Ovary (tissue), 9 donors: Measurements from ENCODE around the gene CD8B. TPM values are rescaled to one million over a fixed set of nuclear protein-coding genes. Genes with fewer than 3 reads are reported as not detected.

ENCODE experiments used
- DNase-seq, 5 donors: peaks; one replicate each; pipeline ENCODE4 v3.0.0-alpha.2; 2019 to 2020
- H3K27ac ChIP-seq, 2 donors: fragments of 200-600 bp; one replicate each; pipeline versions ENCODE4 v1.5.1 to v1.8.0; 2019 to 2022
- H3K27me3 ChIP-seq: fragments of 200-600 bp; one replicate; pipeline ENCODE4 v1.8.0; 2022
- H3K36me3 ChIP-seq: fragments of 200-600 bp; sonication (generic); one replicate; pipeline ENCODE4 v1.5.1; 2019
- H3K4me1 ChIP-seq: one replicate; pipeline ENCODE4 v1.8.1; 2013; ENCODE audit warnings: mild to moderate bottlenecking, moderate library complexity; ENCODE audit not compliant: insufficient read depth
- H3K4me3 ChIP-seq: fragments of 200-600 bp; sonication (generic); one replicate; pipeline ENCODE4 v1.5.1; 2017
- H3K9me3 ChIP-seq, 2 donors: fragments of 200-600 bp in 1 of 2; sonication (generic) in 1 of 2; one replicate each; pipeline versions ENCODE4 v1.5.1 to v1.8.1; 2013 to 2019; ENCODE audit warnings: mild to moderate bottlenecking in 1 of 2, moderate library complexity in 1 of 2
- CTCF ChIP-seq, 3 donors: fragments of 450-650 bp in 2 of 3; fragments of 200-600 bp in 1 of 3; IDR thresholded peaks; one replicate each; pipeline versions ENCODE4 v1.5.1 to v1.8.0; 2016 to 2022; ENCODE audit warnings: antibody characterized with exemption in 3 of 3, mild to moderate bottlenecking in 1 of 3
- EP300 ChIP-seq: sonication (generic); formaldehyde crosslinking; IDR thresholded peaks from one replicate; pipeline ENCODE4 v1.6.1; 2017; ENCODE audit warnings: antibody characterized with exemption
- POLR2A ChIP-seq: fragments of 450-650 bp; IDR thresholded peaks from one replicate; pipeline ENCODE4 v1.6.1; 2017; ENCODE audit warnings: antibody characterized with exemption, mild to moderate bottlenecking, moderate library complexity
- WGBS, 3 donors: extraction: QIAGEN DNeasy Blood & Tissue Kit in 1 of 3; methylation state at CpG; one replicate each; pipeline versions ENCODE4 v1.1.5 to v1.1.7; 2013 to 2017; 5-methylcytosine and 5-hydroxymethylcytosine counted together
- intact Hi-C, 4 donors: fragments of 100-400 bp; cut with DNase I; formaldehyde crosslinking; loops; one replicate each; pipeline versions ENCODE4 v1.11.0 to v1.15.1; 2022 to 2023
- polyA plus RNA-seq, 2 donors: library from polyadenylated mRNA; stranded (reverse); fragments of 200-250 nt in 1 of 2; fragments of 350-450 nt in 1 of 2; fragmentation: Illumina TruSeq in 1 of 2; extraction: RNeasy Lipid Tissue Mini Kit (QIAGEN cat#74804) in 1 of 2; gene quantifications; one replicate each; pipeline ENCODE4 v1.2.3, GENCODE V29; 2013 to 2014
- total RNA-seq, 7 donors: library from RNA; depleted of rRNA in 2 of 7; stranded (reverse); fragments of >200 nt in 2 of 7; fragmentation: NEBNext Ultra II Directional in 3 of 7; extraction: Animal tissue kit (Norgen Biotek cat#: 25700) in 3 of 7; gene quantifications; one replicate each; pipeline versions ENCODE4 v1.1.0 to v1.2.4, GENCODE V29; 2016 to 2023
- donor health status: DM: no; HTN: no; CAD: no; lungs with moderate emphysema.
- donor health status: DM: no; HTN: no; CAD: no.
- donor health status: Bipolar disorder and iron deficiency.
- donor health status: DM: yes; HTN: yes; CAD: no.
- donor health status: DM: no; HTN: no; CAD: no.
- donor health status: DM: yes; HTN: yes; CAD: no.

The CD8B gene
- total and polyA plus RNA-seq, 9 donors: 0.22 to 3.2 (median 0.50) TPM; not detected in 1

- Histone ChIP-seq H3K4me3 (no peak overlapping the region), H3K36me3 (no peaks in the 10 kb centered on the region), H3K27ac (no peak overlapping the region), H3K9me3 (no peaks in the 10 kb centered on the region), H3K4me1 (peaks cover 5% of the 10 kb centered on the region), H3K27me3 (peaks cover 4% of the 10 kb centered on the region)
- no peak for TF ChIP-seq CTCF (IDR thresholded peaks at IDR 0.05)
- no peak for TF ChIP-seq POLR2A
- TF ChIP-seq EP300: no peak
- intact Hi-C loops: no loop called here
- WGBS, 3 donors: 38 to 49% (median 42%) methylated on average over 7 of the region's 7 CpGs
- DNase-seq: no peak
These were observed 70.1 kb downstream of the CD8B start for GRCh38 chr2:86791573-86791972.

GRCh38 chr2:86790676-86791572 is 70.8 kb downstream of the CD8B start, which contains the start of gene CD8A:
Gene CD8A (minus strand): TSS chr2:86790913. CDS start chr2:86790825, 88 bp downstream.
- Histone ChIP-seq H3K36me3 (no peaks in the 10 kb centered on the region), H3K4me3 (no peak within 1 kb of the TSS), H3K9me3 (no peaks in the 10 kb centered on the region), H3K27ac (no peak within 1 kb of the TSS), H3K4me1 (peaks cover 5% of the 10 kb centered on the region), H3K27me3 (peaks cover 4% of the 10 kb centered on the region)
- WGBS, 3 donors: 2 to 3% (median 2%) methylated on average over 43 to 57 of the region's 57 CpGs
- TF ChIP-seq EP300: no peak
- DNase-seq: no peak
- intact Hi-C loops: no loop called here

- Histone ChIP-seq H3K4me3 (no peak overlapping the region), H3K9me3 (no peaks in the 10 kb centered on the region), H3K27me3 (peaks cover 4% of the 10 kb centered on the region), H3K4me1 (peaks cover 5% of the 10 kb centered on the region), H3K27ac (no peak overlapping the region), H3K36me3 (no peaks in the 10 kb centered on the region)
- DNase-seq: no peak
- no peak for TF ChIP-seq EP300
- no peak for TF ChIP-seq POLR2A
- no peak for TF ChIP-seq CTCF (IDR thresholded peaks at IDR 0.05)
- WGBS, 3 donors: 3 to 11% (median 9%) methylated on average over 36 to 40 of the region's 40 CpGs
- intact Hi-C loops: no loop called here
These were observed 71.5 kb downstream of the CD8B start for GRCh38 chr2:86790134-86790675.

- H3K4me3 ChIP-seq: no peak overlapping the region
- intact Hi-C loops: no loop called here
- TF ChIP-seq CTCF (IDR thresholded peaks at IDR 0.05) (no peak), EP300 (no peak), POLR2A (no peak)
- no peaks in the 10 kb centered on the region for H3K9me3 ChIP-seq
- no peak for DNase-seq
- H3K36me3 ChIP-seq: no peaks in the 10 kb centered on the region
- peaks cover 5% of the 10 kb centered on the region for H3K4me1 ChIP-seq
- 5 to 10% (median 8%) methylated on average over 27 to 40 of the region's 40 CpGs for WGBS, 3 donors
- peaks cover 4% of the 10 kb centered on the region for H3K27me3 ChIP-seq
- no peak overlapping the region for H3K27ac ChIP-seq
These were observed 72.0 kb downstream of the CD8B start for GRCh38 chr2:86789687-86790133.
